Spleen (tissue), 7 donors: ENCODE results near the gene PPP1R3D.

ENCODE experiments used
- CTCF ChIP-seq, 11 experiments: fragments of 200-600 bp in 7 of 11; fragments of 450-650 bp in 4 of 11; sonication (generic) in 4 of 11; IDR thresholded peaks in 8 of 11; conservative IDR thresholded peaks in 3 of 11; 1 replicate in 7 of 11; 2 replicates in 4 of 11; pipeline versions ENCODE4 v1.4.0 to v1.8.0; 2016 to 2021; ENCODE audit warnings: antibody characterized with exemption in 11 of 11, inconsistent platforms in 4 of 11, mild to moderate bottlenecking in 1 of 11
- POLR2A ChIP-seq, 3 donors: fragments of 450-650 bp; IDR thresholded peaks; one replicate each; pipeline ENCODE4 v1.5.1; 2017; ENCODE audit warnings: antibody characterized with exemption in 3 of 3, mild to moderate bottlenecking in 1 of 3
- donor health status: DM: no; HTN: no; CAD: no; lungs with moderate emphysema.
- donor health status: DM: no; HTN: no; CAD: no.
- donor health status: DM: no; HTN: no; CAD: no.

DNA sequence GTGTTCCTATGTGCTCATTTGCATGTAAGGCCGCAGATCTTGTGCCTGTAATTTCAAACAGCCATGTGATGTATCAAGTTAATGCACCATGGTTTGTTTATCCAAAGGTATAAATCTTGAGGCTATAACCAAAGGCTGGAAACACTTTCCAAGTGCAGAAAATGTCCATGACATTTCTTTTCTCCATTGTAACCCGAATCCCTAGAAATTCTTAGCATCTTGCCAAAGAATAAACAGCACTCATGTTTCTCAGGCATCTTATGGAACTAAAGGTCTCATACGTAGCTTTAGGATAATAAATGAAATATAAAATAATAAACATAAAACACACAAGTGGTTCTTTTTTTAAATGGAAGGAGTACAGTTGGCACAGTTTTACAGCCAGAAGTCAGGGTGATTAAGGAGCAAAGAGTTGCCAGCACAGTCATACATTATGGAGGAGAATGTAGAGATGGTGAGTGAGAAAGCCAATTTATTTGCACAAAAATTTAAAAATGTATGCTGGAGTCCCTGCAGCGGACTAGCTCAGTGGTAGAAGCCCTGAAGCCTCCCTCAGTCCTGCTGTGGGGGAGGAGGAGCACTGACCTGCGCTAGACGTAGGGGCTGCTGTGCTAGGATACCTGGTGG is 36.2 kb upstream of the PPP1R3D start:
- TF ChIP-seq CTCF (IDR thresholded peaks at IDR 0.05 in 8 of 11, conservative IDR thresholded peaks at IDR 0.05 in 3 of 11) (no peak), POLR2A (IDR thresholded peaks at IDR 0.05) (no peak)
